Prostate gland (tissue), 2 donors: ENCODE measurements around the gene PRRT1.
"Not testable (repeated sequence)": the region's sequence is repeated elsewhere in the genome, so short reads cannot be mapped to it uniquely, and the experiment has no call there.

ENCODE experiments used
- POLR2A ChIP-seq: fragments of 450-650 bp; IDR thresholded peaks from one replicate; pipeline ENCODE4 v1.6.1; 2016; ENCODE audit warnings: antibody characterized with exemption, mild to moderate bottlenecking
- TF ChIP-seq, protein P1 (sequence below), 4 experiments: fragments of 200-600 bp in 2 of 4; fragments of 450-650 bp in 2 of 4; sonication (generic) in 2 of 4; IDR thresholded peaks; 1 replicate in 3 of 4; 2 replicates in 1 of 4; pipeline ENCODE4 v1.5.1; 2016 to 2019; ENCODE audit warnings: antibody characterized with exemption in 4 of 4, mild to moderate bottlenecking in 2 of 4, moderate library complexity in 2 of 4

DNA sequence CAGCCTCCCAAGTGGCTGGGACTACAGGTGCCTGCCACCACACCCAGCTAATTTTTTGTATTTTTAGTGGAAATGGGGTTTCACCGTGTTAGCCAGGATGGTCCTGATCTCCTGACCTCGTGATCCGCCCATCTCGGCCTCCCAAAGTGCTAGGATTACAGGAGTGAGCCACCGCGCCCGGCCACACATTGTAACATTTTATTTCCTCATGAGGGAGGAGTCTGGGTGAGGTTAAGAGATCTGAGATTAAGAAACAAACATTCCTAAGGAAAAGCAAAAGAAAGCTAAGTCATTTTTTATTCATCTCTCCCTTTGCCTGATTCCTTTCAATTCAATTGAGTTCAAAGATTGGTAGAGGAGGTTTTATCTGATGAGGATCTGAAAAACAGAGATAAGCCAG is 7.5 kb downstream of the PRRT1 start:
- TF ChIP-seq POLR2A, result not testable (repeated sequence)
- TF ChIP-seq, protein P1, sequence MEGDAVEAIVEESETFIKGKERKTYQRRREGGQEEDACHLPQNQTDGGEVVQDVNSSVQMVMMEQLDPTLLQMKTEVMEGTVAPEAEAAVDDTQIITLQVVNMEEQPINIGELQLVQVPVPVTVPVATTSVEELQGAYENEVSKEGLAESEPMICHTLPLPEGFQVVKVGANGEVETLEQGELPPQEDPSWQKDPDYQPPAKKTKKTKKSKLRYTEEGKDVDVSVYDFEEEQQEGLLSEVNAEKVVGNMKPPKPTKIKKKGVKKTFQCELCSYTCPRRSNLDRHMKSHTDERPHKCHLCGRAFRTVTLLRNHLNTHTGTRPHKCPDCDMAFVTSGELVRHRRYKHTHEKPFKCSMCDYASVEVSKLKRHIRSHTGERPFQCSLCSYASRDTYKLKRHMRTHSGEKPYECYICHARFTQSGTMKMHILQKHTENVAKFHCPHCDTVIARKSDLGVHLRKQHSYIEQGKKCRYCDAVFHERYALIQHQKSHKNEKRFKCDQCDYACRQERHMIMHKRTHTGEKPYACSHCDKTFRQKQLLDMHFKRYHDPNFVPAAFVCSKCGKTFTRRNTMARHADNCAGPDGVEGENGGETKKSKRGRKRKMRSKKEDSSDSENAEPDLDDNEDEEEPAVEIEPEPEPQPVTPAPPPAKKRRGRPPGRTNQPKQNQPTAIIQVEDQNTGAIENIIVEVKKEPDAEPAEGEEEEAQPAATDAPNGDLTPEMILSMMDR (IDR thresholded peaks at IDR 0.05), result not testable (repeated sequence)
